Measurements from ENCODE around the gene CHD6. TPM values are rescaled to one million over a fixed set of nuclear protein-coding genes. Genes with fewer than 3 reads are reported as not detected.

CHD6 gene
- total RNA-seq, 1 experiment from 2014 or later, result 26.6 TPM

- ChIA-PET CTCF (no interaction called here), RAD21 (ENCODE audit: low non-redundant PET in 1 of 2, low total read pairs in 2 of 2, uncharacterized antibody in 2 of 2, unreplicated experiment in 2 of 2) (no interaction called here), POLR2A (no interaction called here)
- TF ChIP-seq MAX (IDR thresholded peaks at IDR 0.05), result no peak
- no peak for TF ChIP-seq ZFX (IDR thresholded peaks at IDR 0.05)
- no peak for TF ChIP-seq YY1 (IDR thresholded peaks at IDR 0.05; ENCODE audit: extremely low read depth, insufficient replicate concordance, low read depth, low read length)
- no peak for TF ChIP-seq TCF7L2 (IDR thresholded peaks at IDR 0.05; ENCODE audit: borderline replicate concordance, extremely low read depth, insufficient read depth, insufficient read length)
- TF ChIP-seq ELF1 (IDR thresholded peaks at IDR 0.05; ENCODE audit: borderline replicate concordance, low read depth), result no peak
- no peak for TF ChIP-seq CBX3 (IDR thresholded peaks at IDR 0.05; ENCODE audit: low read depth)
- no peak for TF ChIP-seq ZNF274 (IDR thresholded peaks at IDR 0.05; ENCODE audit: low read depth, low read length)
- no peak for TF ChIP-seq SP1 (IDR thresholded peaks at IDR 0.05; ENCODE audit: low read depth)
- no peak for TF ChIP-seq EZH2 (IDR thresholded peaks at IDR 0.05)
- no peak for TF ChIP-seq REST (IDR thresholded peaks at IDR 0.05; ENCODE audit: low read depth)
- TF ChIP-seq SRF (IDR thresholded peaks at IDR 0.05; ENCODE audit: low read depth), result no peak
- no peak for TF ChIP-seq FOSL1 (IDR thresholded peaks at IDR 0.05; ENCODE audit: low read depth)
- TF ChIP-seq POLR2A (IDR thresholded peaks at IDR 0.05; ENCODE audit: borderline replicate concordance, extremely low read depth, insufficient read depth, insufficient read length), result no peak
- no peak for TF ChIP-seq RAD21 (IDR thresholded peaks at IDR 0.05; ENCODE audit: low read depth)
- TF ChIP-seq ZBTB33 (IDR thresholded peaks at IDR 0.05; ENCODE audit: extremely low read depth, insufficient replicate concordance, low read length), result no peak
- no peak for TF ChIP-seq EGR1 (IDR thresholded peaks at IDR 0.05; ENCODE audit: low read depth)
- no peak for TF ChIP-seq CEBPB (IDR thresholded peaks at IDR 0.05; ENCODE audit: low read depth)
- H3K79me2 ChIP-seq (ENCODE audit: insufficient read depth, low read length), result no peaks in the 10 kb centered on the region
- no peaks in the 10 kb centered on the region for H3K27me3 ChIP-seq (ENCODE audit: insufficient read depth, low read length)
- ATAC-seq, result no peak
- no peak overlapping the region for H2AFZ ChIP-seq (ENCODE audit: low read depth, low read length, poor library complexity, severe bottlenecking)
- no peak for DNase-seq (ENCODE audit: low read depth, low spot score)
- H3K4me1 ChIP-seq (ENCODE audit: control insufficient read depth in 1 of 2, insufficient read depth in 2 of 2, low read length in 2 of 2), result no peaks in the 10 kb centered on the region; a peak in 1 of 4 replicates
- H3K36me3 ChIP-seq (ENCODE audit: control insufficient read depth in 1 of 2, insufficient read depth in 2 of 2, low read length in 2 of 2), result no peaks in the 10 kb centered on the region
- H3K9me3 ChIP-seq (ENCODE audit: control insufficient read depth in 1 of 2, insufficient read depth in 1 of 2, low read depth in 1 of 2, low read length in 2 of 2), result no peaks in the 10 kb centered on the region
- no TSS peak for BruUV-seq (replicated peaks)
- H3K4me3 ChIP-seq (replicated peaks in 1 of 2; ENCODE audit: low read depth in 1 of 2, low read length in 2 of 2), result no peak overlapping the region
- H3K9ac ChIP-seq (ENCODE audit: low read length), result no peak overlapping the region
- H3K9me2 ChIP-seq (ENCODE audit: insufficient read depth), result no peaks in the 10 kb centered on the region
- no peaks in the 10 kb centered on the region for H4K20me1 ChIP-seq (ENCODE audit: insufficient read depth)
- intact Hi-C loops (cut with micrococcal nuclease), result no loop called here
- no peak overlapping the region for H3K4me2 ChIP-seq (ENCODE audit: low read length)
- no peak overlapping the region for H3K27ac ChIP-seq (ENCODE audit: low read depth, low read length)
Measured at GRCh38 chr20:41390889-41391288, 227.3 kb downstream of the CHD6 start.

Measured in HCT116 (cell line).